ENCODE data around the gene CFHR4.
"Not testable (repeated sequence)": the region's sequence is repeated elsewhere in the genome, so short reads cannot be mapped to it uniquely, and the experiment has no call there.

The CFHR4 gene

GRCh38 chr1:196933531-196934189 lies 45.8 kb downstream of the CFHR4 start:
- in situ Hi-C loops (cut with MboI; ENCODE audit: low sequenced_read_pairs) = no loop called here

GRCh38 chr1:196941474-196941873 lies 53.6 kb downstream of the CFHR4 start:
- in situ Hi-C loops (cut with MboI; ENCODE audit: low sequenced_read_pairs) = not testable (repeated sequence)

GRCh38 chr1:196943568-196943967 lies 55.7 kb downstream of the CFHR4 start, which contains the start of gene CFHR2:
CFHR2 (plus strand) TSS chr1:196943738; CDS start chr1:196943881, 143 bp downstream.
- in situ Hi-C loops (cut with MboI; ENCODE audit: low sequenced_read_pairs) = not testable (repeated sequence)

GRCh38 chr1:196951711-196952394 lies 64.0 kb downstream of the CFHR4 start:
- in situ Hi-C loops (cut with MboI; ENCODE audit: low sequenced_read_pairs) = no loop called here

- in situ Hi-C loops (cut with MboI; ENCODE audit: low sequenced_read_pairs) = no loop called here
Measured at GRCh38 chr1:196954778-196955177, 66.9 kb downstream of the CFHR4 start.

- in situ Hi-C loops (cut with MboI; ENCODE audit: low sequenced_read_pairs) = no loop called here
Measured at GRCh38 chr1:196955926-196956325, 68.1 kb downstream of the CFHR4 start.

GRCh38 chr1:196960854-196961253 lies 73.0 kb downstream of the CFHR4 start:
- in situ Hi-C loops (cut with MboI; ENCODE audit: low sequenced_read_pairs) = no loop called here

Data from HL-60/S4 (cell line).